ENCODE data around the gene NAB1. TPM values are rescaled to one million over a fixed set of nuclear protein-coding genes. Genes with fewer than 3 reads are reported as not detected.
A peak's percentile ranks its signal among the peaks of the same experiment; 100 is the strongest.

Gene NAB1
- total and polyA plus RNA-seq, 7 donors = 8.4 to 102 (median 53.7) TPM

DNA sequence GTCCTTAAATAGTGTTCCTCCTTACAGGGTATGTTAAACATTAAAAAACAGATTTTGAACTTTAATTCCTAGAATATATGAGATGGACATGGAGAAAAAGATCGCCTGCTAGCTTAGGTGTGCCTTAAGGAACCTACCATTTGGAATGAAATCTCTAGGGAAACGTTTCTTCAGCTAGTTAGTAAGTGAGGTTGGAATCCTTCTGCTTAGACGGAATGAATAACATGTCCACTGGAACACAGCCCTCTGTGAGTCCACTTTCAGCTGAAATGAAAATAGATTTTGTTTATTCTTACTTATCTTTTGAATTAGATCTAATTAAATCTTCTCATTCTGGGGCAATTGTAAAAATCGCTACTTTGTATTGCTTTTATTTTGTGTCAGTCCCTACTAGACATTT is 28.4 kb downstream of the NAB1 start:
- H3K36me3 ChIP-seq = peaks cover 0 to 25% (median 3%) of the 10 kb centered on the region in 4 donors
- no peaks in the 10 kb centered on the region for H3K9me3 ChIP-seq
- H3K4me1 ChIP-seq = peaks cover 0 to 12% (median 3%) of the 10 kb centered on the region in 4 donors
- intact Hi-C loops (cut with DNase I) = no loop called here
- H3K4me3 ChIP-seq = no peak overlapping the region
- H3K27ac ChIP-seq = no peak overlapping the region
- H3K27me3 ChIP-seq = no peaks in the 10 kb centered on the region
- no peak for DNase-seq
- TF ChIP-seq CTCF (IDR thresholded peaks at IDR 0.05) (no peak), EP300 (IDR thresholded peaks at IDR 0.05) (no peak), POLR2AphosphoS5 (IDR thresholded peaks at IDR 0.05) (no peak), POLR2A (IDR thresholded peaks at IDR 0.05) (no peak)
- WGBS, 2 donors = 87 to 88% methylated on average over 4 of the region's 4 CpGs

GRCh38 chr2:190678444-190679162 is 29.7 kb downstream of the NAB1 start:
- intact Hi-C loops (cut with DNase I) = no loop called here
- TF ChIP-seq CTCF (IDR thresholded peaks at IDR 0.05) = no peak
- no peak for TF ChIP-seq POLR2AphosphoS5 (IDR thresholded peaks at IDR 0.05)
- TF ChIP-seq POLR2A (IDR thresholded peaks at IDR 0.05) = no peak

GRCh38 chr2:190679391-190679790 is 30.5 kb downstream of the NAB1 start:
- H3K27ac ChIP-seq = no peak overlapping the region
- H3K36me3 ChIP-seq = peaks cover 0 to 9% (median 1%) of the 10 kb centered on the region in 4 donors
- H3K27me3 ChIP-seq = no peaks in the 10 kb centered on the region
- no peak for DNase-seq
- H3K9me3 ChIP-seq = no peaks in the 10 kb centered on the region
- WGBS, 2 donors = 92 to 94% methylated on average over 1 of the region's 1 CpG
- intact Hi-C loops (cut with DNase I) = no loop called here
- peaks cover 0 to 12% (median 3%) of the 10 kb centered on the region in 4 donors for H3K4me1 ChIP-seq
- no peak overlapping the region for H3K4me3 ChIP-seq
- TF ChIP-seq POLR2AphosphoS5 (IDR thresholded peaks at IDR 0.05) (no peak), EP300 (IDR thresholded peaks at IDR 0.05) (no peak), POLR2A (IDR thresholded peaks at IDR 0.05) (no peak)

More at GRCh38 chr2:190678444-190679162, 29.7 kb downstream of the NAB1 start:
- Histone ChIP-seq H3K27ac (no peak overlapping the region), H3K4me3 (no peak overlapping the region), H3K4me1 (peaks cover 0 to 12% (median 3%) of the 10 kb centered on the region in 4 donors), H3K36me3 (peaks cover 0 to 17% (median 3%) of the 10 kb centered on the region in 4 donors), H3K9me3 (no peaks in the 10 kb centered on the region), H3K27me3 (no peaks in the 10 kb centered on the region)
- no peak for DNase-seq
- 54 to 86% methylated on average over 6 of the region's 6 CpGs for WGBS, 2 donors

DNA sequence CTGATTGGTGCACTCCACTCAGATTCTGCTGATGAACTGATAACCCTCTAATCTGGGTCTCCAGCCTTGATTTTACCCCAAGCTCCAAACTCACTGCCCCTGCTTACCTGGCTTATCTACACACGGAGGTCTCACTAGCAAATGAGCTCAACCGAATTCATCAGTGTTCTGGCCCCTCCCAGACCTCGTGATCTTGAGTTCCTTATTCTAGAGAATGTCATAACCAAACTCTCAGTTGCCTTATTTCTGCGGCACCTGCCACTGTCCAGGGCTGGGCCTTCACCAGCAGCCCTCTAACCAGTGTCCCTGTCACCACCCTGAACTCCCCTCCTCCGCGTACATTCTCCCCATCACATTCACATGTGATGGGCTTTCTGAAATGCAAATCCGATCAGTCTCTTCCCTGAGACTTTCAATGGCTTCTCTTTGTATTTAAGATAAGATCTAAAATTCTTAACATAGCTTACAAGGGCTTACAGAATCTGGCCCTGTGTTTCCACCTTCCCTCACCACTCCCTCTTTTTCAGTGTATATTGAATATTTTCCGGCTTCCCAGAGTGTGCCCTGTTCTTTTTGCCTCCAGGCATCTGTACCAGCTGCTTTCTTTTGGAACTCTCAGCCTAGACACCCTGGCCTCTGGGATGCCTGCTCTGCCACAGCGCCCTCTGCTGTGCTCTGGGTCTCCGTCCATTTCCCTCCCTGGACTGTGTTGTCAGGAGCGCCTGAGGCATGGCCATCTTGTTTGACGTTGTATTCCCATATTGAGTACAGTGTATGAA is 31.1 kb downstream of the NAB1 start:
- H3K27me3 ChIP-seq = no peaks in the 10 kb centered on the region
- H3K4me3 ChIP-seq = no peak overlapping the region
- H3K27ac ChIP-seq = no peak overlapping the region
- peaks cover 0 to 15% (median 3%) of the 10 kb centered on the region in 4 donors for H3K4me1 ChIP-seq
- no peak for DNase-seq
- intact Hi-C loops (cut with DNase I) = no loop called here
- H3K9me3 ChIP-seq = no peaks in the 10 kb centered on the region
- H3K36me3 ChIP-seq = peaks cover 0 to 3% (median 0%) of the 10 kb centered on the region in 4 donors
- TF ChIP-seq POLR2AphosphoS5 (IDR thresholded peaks at IDR 0.05) (no peak), CTCF (IDR thresholded peaks at IDR 0.05) (peak in 3 of 4 experiments; percentile 13 to 38 (median 38))
- WGBS, 2 donors = 84 to 88% methylated on average over 12 of the region's 12 CpGs

DNA sequence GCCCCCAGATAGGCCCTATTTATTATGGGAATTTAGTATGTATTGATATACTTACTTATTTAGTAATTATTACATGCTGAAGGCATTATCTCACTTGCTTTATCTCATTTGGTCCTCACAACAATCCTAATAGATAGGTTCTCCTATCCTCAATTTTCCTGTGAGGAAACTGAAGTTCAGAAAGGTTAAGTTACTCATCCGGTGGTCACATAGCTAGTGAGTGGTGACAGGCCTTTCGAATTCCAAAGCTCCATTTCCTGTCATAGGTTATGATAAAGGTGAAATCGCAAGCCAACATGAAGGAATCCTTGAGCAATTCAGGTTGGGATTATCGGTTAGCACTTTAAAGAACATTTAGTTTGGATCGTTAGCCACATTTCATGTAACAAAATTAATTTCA is 33.3 kb downstream of the NAB1 start:
- H3K9me3 ChIP-seq = no peaks in the 10 kb centered on the region
- peaks cover 0 to 20% (median 7%) of the 10 kb centered on the region in 4 donors for H3K36me3 ChIP-seq
- H3K27me3 ChIP-seq = no peaks in the 10 kb centered on the region
- H3K4me3 ChIP-seq = no peak overlapping the region
- intact Hi-C loops (cut with DNase I) = no loop called here
- TF ChIP-seq EP300 (IDR thresholded peaks at IDR 0.05) (no peak), POLR2AphosphoS5 (IDR thresholded peaks at IDR 0.05) (no peak), POLR2A (IDR thresholded peaks at IDR 0.05) (no peak), CTCF (IDR thresholded peaks at IDR 0.05) (no peak)
- no peak overlapping the region for H3K27ac ChIP-seq
- H3K4me1 ChIP-seq = peaks cover 0 to 15% (median 3%) of the 10 kb centered on the region in 4 donors
- DNase-seq = no peak
- WGBS, 2 donors = 90 to 97% methylated on average over 5 of the region's 5 CpGs
